Thyroid gland (tissue), 4 donors: ENCODE results near the gene CELSR3.

ENCODE experiments used
- POLR2A ChIP-seq, 2 donors: fragments of 450-650 bp; IDR thresholded peaks; one replicate each; pipeline ENCODE4 v1.6.1; 2017; ENCODE audit warnings: antibody characterized with exemption in 2 of 2, mild to moderate bottlenecking in 2 of 2, moderate library complexity in 1 of 2
- TF ChIP-seq, protein P1 (sequence below), 6 experiments: fragments of 200-600 bp in 3 of 6; fragments of 450-650 bp in 3 of 6; sonication (generic) in 3 of 6; IDR thresholded peaks; one replicate each; pipeline ENCODE4 v1.5.1; 2016 to 2019; ENCODE audit warnings: antibody characterized with exemption in 6 of 6, mild to moderate bottlenecking in 2 of 6, inconsistent platforms in 1 of 6, moderate library complexity in 1 of 6

DNA sequence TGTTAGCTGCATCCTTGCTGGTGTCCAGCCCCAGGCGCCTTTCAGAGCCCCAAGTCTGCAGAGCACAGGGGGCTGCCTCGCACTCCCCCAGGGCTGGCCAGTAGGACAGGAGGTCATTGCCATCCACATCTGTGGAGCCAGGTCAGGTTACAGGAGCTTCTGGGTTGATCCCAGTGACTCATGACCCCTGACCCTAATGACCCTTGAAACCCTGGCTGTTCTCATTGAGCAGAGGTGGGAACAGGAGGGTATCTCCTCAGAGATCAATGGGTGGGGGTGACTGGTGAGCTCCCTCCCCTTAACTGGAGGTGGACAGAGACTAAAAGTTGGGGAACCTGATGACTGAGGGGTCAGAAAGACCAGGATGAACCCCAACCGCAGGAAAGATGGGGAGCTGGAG lies 21.3 kb downstream of the CELSR3 start:
- TF ChIP-seq POLR2A (IDR thresholded peaks at IDR 0.05) = no peak
- TF ChIP-seq, protein P1, sequence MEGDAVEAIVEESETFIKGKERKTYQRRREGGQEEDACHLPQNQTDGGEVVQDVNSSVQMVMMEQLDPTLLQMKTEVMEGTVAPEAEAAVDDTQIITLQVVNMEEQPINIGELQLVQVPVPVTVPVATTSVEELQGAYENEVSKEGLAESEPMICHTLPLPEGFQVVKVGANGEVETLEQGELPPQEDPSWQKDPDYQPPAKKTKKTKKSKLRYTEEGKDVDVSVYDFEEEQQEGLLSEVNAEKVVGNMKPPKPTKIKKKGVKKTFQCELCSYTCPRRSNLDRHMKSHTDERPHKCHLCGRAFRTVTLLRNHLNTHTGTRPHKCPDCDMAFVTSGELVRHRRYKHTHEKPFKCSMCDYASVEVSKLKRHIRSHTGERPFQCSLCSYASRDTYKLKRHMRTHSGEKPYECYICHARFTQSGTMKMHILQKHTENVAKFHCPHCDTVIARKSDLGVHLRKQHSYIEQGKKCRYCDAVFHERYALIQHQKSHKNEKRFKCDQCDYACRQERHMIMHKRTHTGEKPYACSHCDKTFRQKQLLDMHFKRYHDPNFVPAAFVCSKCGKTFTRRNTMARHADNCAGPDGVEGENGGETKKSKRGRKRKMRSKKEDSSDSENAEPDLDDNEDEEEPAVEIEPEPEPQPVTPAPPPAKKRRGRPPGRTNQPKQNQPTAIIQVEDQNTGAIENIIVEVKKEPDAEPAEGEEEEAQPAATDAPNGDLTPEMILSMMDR (IDR thresholded peaks at IDR 0.05) = no peak
